Activated naive CD4-positive, alpha-beta T cell treated with anti-CD3 and anti-CD28 coated beads, Interleukin-2, amount 50 U/mL, for 24 hours (primary cell): ENCODE data around the gene ARHGAP35.
"Not testable (repeated sequence)": the region's sequence is repeated elsewhere in the genome, so short reads cannot be mapped to it uniquely, and the experiment has no call there.

ENCODE experiments used
- H3K27ac Mint-ChIP-seq: one replicate; pipeline ENCODE4 v1.8.0; 2021; ENCODE audit warnings: mild to moderate bottlenecking, mixed read lengths
- H3K27me3 Mint-ChIP-seq: one replicate; pipeline ENCODE4 v1.8.0; 2021; ENCODE audit warnings: mixed read lengths
- H3K36me3 Mint-ChIP-seq: one replicate; pipeline ENCODE4 v1.8.0; 2021; ENCODE audit warnings: mixed read lengths
- H3K4me1 Mint-ChIP-seq: one replicate; pipeline ENCODE4 v1.8.0; 2021; ENCODE audit warnings: mixed read lengths
- H3K4me3 Mint-ChIP-seq: one replicate; pipeline ENCODE4 v1.8.0; 2021; ENCODE audit warnings: mild to moderate bottlenecking, mixed read lengths
- H3K9me3 Mint-ChIP-seq: one replicate; pipeline ENCODE4 v1.8.0; 2021; ENCODE audit warnings: mixed read lengths

Gene ARHGAP35

DNA sequence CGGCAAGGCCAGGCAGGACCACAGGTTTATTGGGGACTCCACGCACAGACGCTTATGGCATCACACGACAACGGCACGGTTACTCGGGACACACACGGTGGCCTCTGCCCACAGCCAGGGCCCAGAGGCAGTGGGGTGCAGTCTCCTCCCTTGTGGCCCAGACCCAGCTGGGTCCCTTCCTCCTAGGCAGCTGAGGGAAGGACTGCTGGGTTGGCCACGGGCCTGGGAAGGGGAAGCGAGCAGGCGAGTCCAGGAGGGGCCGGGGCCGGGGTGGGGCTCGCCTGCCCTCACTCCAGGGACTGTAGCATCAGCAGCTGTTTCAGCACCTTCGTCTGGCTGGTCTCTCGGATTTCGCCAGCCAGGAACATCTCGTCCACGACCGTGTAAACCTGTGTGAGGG, 22.6 kb upstream of the ARHGAP35 start:
- no peaks in the 10 kb centered on the region for H3K4me1 Mint-ChIP-seq
- no peaks in the 10 kb centered on the region for H3K9me3 Mint-ChIP-seq

DNA sequence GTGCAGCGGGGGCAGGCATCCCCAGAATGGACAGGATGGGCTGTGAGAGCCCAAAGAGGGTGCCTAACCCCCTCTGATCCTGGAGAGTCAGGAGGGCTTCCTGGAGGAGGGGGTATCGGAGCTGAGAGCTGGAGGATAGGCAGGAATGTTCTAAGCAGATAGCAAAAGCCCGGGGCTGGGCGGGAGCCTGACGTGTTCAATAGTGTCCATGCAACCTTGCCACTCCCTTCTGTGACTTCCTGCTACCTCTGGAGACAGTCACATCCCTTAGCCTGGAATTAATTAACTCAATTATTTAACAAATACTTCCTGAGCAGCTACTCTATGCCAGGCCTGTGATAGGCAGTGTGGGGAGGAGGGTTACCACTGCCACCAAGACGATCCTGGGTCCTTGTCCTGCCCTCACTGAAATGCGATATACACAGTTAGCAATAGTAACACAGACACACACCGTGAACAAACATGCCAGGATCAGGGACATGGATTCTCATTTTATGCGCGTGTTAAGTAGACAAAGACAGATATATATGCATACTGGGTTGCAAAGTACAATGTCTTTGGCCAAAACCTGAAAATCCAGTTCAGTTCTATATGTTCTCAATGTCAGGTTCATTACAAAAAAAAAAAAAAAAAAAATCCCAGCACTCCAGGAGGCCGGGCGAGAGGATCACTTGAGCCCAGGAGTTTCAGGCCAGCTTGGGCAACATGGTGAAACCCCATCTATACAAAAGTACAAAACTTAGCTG, 20.9 kb upstream of the ARHGAP35 start:
- Mint-ChIP-seq H3K27me3 (no peaks in the 10 kb centered on the region), H3K4me1 (no peaks in the 10 kb centered on the region), H3K36me3 (peaks cover 2% of the 10 kb centered on the region), H3K27ac (no peak overlapping the region), H3K4me3 (no peak overlapping the region), H3K9me3 (no peaks in the 10 kb centered on the region)

More for the DNA sequence above, 22.6 kb upstream of the ARHGAP35 start:
- Mint-ChIP-seq H3K27me3 (no peaks in the 10 kb centered on the region), H3K27ac (no peak overlapping the region), H3K36me3 (peaks cover 2% of the 10 kb centered on the region), H3K4me3 (no peak overlapping the region)

DNA sequence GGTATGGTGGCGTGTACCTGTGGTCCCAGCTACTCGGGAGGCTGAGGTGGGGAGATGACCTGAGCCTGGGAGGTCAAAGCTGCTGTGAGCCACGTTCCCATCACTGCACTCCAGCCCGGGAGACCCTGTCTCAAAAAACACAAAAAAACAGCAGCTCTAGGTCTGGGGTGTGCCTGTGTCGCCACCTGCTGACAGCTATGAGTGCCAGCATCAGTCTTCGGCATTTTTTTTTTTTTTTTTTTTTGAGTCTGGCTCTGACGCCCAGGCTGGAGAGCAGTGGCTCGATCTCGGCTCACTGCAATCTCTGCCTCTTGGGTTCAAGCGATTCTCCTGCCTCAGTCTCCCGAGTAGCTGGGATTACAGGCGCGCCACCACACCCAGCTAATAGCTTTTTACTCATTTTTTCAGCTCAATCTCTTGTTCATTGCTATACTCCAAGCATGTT, 20.3 kb upstream of the ARHGAP35 start:
- H3K4me3 Mint-ChIP-seq: no peak overlapping the region
- no peaks in the 10 kb centered on the region for H3K27me3 Mint-ChIP-seq
- H3K36me3 Mint-ChIP-seq: peaks cover 2% of the 10 kb centered on the region
- no peaks in the 10 kb centered on the region for H3K4me1 Mint-ChIP-seq
- H3K27ac Mint-ChIP-seq: no peak overlapping the region
- no peaks in the 10 kb centered on the region for H3K9me3 Mint-ChIP-seq

DNA sequence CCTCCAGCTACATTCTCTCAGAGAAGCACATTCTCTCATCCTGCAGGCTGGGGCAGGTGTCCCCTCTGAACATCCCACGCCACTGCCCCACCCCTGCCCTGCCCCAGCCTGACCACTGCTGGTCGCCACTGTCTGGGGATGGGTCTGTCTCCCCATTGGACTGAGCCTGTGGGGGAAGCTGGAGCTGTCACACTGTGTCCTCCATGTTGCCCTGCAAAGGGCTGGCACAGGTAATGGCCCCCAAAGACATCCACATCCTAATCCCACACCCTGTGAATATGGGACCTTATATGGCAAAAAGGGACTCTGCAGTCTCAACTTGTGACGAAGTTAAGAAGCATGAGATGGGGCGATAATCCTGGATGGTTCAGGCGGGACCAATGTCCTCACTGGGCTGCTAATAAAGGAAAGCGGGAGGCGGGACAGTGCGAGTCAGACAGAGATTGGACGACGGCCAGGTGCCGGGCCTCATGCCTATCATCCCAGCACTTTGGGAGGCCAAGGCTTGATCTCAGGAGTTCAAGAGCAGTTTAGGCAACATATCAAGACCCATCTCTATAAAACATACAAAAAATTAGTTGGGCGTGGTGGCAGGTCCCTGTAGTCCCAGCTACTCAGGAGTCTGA, 19.2 kb upstream of the ARHGAP35 start:
- Mint-ChIP-seq H3K27ac (no peak overlapping the region), H3K4me1 (no peaks in the 10 kb centered on the region), H3K4me3 (no peak overlapping the region), H3K9me3 (no peaks in the 10 kb centered on the region), H3K36me3 (peaks cover 2% of the 10 kb centered on the region), H3K27me3 (no peaks in the 10 kb centered on the region)

DNA sequence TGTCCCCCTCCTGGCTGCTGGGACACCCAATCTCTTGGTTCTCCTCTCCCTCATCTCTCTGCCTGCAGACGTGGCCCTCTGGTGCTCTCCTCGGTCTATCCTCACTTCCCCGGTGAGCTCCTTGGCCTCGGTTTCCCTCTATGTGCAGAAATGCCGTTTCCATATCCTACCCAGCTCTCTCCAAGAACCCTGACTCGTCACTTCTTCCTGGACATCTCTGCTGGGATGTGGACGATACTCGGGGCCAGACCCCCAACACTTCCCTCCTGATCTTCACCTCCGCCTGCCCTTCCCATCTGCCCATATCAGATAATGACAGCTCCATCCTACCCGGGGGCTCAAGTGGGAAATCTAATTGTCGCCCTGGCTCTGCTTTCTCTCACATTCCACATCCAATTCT, 18.0 kb upstream of the ARHGAP35 start:
- no peaks in the 10 kb centered on the region for H3K9me3 Mint-ChIP-seq
- H3K27ac Mint-ChIP-seq: no peak overlapping the region
- no peak overlapping the region for H3K4me3 Mint-ChIP-seq
- peaks cover 7% of the 10 kb centered on the region for H3K36me3 Mint-ChIP-seq
- H3K27me3 Mint-ChIP-seq: no peaks in the 10 kb centered on the region
- peaks cover 5% of the 10 kb centered on the region for H3K4me1 Mint-ChIP-seq

DNA sequence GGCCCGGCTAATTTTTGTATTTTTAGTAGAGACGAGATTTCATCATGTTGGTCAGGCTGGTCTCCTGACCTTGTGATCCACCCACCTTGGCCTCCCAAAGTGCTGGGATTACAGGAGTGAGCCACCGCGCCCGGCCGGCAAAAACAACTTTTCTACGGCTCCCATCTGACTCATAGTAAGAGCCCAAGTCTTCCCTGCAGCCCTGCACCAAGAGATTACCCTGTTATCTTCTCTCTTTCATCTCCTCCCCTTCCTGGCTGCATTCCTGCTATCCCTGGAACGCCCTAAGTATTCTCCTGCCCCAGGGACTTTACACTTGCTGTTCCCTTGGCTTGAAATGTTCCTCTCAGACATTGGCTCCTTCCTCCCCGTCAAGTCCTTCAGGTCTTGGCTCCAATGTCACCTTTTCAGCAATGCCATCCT, 16.7 kb upstream of the ARHGAP35 start:
- H3K9me3 Mint-ChIP-seq: no peaks in the 10 kb centered on the region
- no peak overlapping the region for H3K27ac Mint-ChIP-seq
- H3K36me3 Mint-ChIP-seq: peaks cover 6% of the 10 kb centered on the region
- H3K4me3 Mint-ChIP-seq: no peak overlapping the region
- H3K27me3 Mint-ChIP-seq: no peaks in the 10 kb centered on the region
- peaks cover 7% of the 10 kb centered on the region for H3K4me1 Mint-ChIP-seq

DNA sequence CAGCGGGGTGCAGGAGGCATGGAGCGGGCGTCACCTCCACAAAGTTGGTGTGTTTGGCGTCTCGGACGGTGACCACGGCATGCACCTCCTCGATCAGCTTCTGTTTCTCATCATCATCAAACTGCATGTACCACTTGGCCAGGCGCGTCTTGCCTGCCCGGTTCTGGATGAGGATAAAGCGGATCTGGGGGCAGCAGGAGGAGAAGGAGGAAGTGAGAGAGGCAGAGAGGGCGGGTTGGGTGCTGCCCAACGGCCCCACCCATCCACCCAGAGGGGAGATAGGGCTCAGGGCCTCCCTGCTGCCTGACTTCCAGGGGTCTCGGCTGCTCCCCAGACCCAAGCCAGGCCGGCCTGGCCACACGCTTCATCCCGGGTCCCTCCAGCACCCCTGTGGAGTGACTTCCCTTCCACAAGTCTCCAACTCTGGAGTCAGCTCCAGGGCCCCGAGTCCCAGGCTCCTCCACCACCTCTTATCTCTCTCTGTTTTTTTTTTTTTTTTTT, 14.8 kb upstream of the ARHGAP35 start:
- peaks cover 6% of the 10 kb centered on the region for H3K36me3 Mint-ChIP-seq
- H3K4me3 Mint-ChIP-seq: no peak overlapping the region
- no peaks in the 10 kb centered on the region for H3K9me3 Mint-ChIP-seq
- peaks cover 24% of the 10 kb centered on the region for H3K4me1 Mint-ChIP-seq
- H3K27ac Mint-ChIP-seq: peak overlapping the region; percentile 3
- H3K27me3 Mint-ChIP-seq: no peaks in the 10 kb centered on the region

DNA sequence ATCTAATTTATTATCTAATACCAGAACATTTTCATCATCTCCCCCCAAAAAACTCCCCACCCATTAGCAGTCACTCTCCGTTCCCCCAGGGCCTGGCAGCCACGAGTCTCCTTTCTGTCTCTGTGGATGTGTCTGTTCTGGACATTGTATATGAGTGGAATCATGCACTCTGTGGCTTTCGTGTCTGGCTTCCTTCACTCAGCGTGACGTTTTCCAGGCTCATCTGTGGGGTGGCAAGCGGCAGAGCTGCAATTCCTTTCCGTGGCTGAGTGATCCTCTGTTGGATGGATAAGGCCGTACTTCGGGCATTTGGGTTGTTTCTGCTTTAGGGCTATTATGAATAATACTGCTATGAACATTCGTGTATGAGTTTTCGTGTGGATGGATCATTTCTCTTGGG, 13.3 kb upstream of the ARHGAP35 start:
- peaks cover 6% of the 10 kb centered on the region for H3K36me3 Mint-ChIP-seq
- no peak overlapping the region for H3K4me3 Mint-ChIP-seq
- H3K4me1 Mint-ChIP-seq: peaks cover 24% of the 10 kb centered on the region
- no peak overlapping the region for H3K27ac Mint-ChIP-seq
- H3K9me3 Mint-ChIP-seq: no peaks in the 10 kb centered on the region
- no peaks in the 10 kb centered on the region for H3K27me3 Mint-ChIP-seq

DNA sequence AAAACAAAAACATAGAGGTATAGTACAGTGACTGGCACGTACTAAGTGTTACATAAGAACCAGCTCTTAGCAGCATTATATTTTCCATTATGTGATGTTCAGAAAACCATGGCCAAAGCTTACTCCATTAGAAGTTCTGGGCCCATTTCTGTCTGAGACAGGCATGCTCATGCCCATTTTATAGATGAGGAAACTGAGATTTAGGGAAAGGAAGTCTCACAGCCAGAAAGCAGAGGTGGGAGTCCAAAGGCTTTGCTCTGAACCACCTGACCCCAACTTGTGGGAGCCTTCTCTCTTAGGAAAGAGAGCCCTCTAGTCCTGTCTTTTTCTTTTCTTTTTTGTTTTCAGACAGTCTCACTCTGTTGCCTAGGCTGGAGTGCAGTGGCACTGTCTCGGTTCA, 12.4 kb upstream of the ARHGAP35 start:
- H3K36me3 Mint-ChIP-seq: peaks cover 6% of the 10 kb centered on the region
- no peaks in the 10 kb centered on the region for H3K27me3 Mint-ChIP-seq
- no peak overlapping the region for H3K27ac Mint-ChIP-seq
- no peaks in the 10 kb centered on the region for H3K9me3 Mint-ChIP-seq
- H3K4me3 Mint-ChIP-seq: no peak overlapping the region
- peaks cover 24% of the 10 kb centered on the region for H3K4me1 Mint-ChIP-seq

DNA sequence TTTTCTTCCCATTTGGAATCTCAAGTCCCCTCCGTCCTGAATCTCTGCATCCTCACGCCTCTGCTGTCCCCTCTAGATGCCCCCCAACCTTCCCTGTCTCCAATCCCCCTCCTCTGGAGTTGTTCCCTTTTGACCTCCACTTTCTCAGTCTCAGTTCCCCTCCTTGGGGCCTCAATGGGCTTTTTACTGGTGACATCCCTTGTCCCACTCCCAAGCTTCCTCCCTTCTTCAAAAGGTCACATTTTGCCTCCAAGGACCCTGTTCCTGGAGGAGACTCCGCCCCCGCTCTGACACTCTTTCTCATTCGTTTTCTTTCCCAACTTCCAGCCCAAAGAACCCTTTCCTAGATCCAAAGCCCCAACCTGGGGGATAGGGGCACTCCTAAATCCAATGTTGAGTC, 11.2 kb upstream of the ARHGAP35 start:
- H3K27me3 Mint-ChIP-seq: no peaks in the 10 kb centered on the region
- H3K27ac Mint-ChIP-seq: peak overlapping the region; percentile 91
- no peaks in the 10 kb centered on the region for H3K9me3 Mint-ChIP-seq
- H3K4me1 Mint-ChIP-seq: peaks cover 24% of the 10 kb centered on the region
- H3K36me3 Mint-ChIP-seq: peaks cover 6% of the 10 kb centered on the region
- H3K4me3 Mint-ChIP-seq: peak overlapping the region; percentile 94

DNA sequence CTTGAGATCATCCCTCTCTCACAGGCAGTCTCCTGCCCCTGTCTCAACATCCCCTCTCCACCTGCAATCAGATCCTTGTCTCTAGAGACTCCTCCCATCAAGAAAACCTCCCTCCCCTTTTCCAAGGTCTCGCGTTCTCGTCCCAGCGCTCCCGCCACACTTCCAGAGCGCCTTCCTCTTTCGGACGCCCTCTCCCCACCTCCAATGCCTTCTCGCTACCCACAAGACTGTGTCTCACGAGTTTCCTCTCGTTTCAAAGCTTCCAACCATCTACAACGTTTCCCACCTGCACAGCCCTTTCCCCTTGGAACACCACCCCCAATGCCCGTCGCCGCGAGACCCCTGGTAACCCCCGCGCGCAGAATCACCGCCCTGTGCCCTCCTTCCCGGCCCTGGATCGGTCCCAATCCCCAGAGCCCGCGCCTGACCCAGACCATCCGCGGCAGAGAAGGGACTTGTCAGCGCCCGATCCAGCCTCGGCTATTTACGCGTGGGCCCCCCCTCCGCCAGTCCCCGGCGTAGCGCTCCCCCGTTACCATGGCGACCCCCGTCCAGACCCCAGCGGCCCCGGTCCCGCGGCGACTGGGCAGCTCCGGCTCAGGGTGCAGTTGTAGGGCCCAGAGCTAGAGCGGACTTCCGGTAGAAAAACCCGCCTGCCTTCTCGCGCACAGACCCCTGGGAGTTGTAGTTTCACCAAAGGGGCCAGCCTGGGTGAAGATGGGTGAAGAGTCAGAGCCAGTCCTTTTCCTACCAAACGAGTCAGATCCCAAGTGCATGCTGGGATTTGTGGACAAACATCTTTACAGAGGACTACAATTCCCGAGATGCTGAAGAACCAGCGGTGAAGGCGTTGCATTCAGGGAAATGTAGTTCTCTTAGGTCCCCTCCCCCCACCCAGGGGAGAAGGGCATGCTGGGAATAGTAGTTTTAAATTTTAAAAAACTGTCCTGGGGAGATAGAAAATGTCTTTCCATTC, 10.3 kb upstream of the ARHGAP35 start, which contains the start of gene AP2S1:
Gene AP2S1, minus strand, starts transcription at position 619 of the 976 bp plus-strand sequence. Its CDS starts 80 bp downstream, at position 539.
- Mint-ChIP-seq H3K27me3 (no peaks in the 10 kb centered on the region), H3K4me3 (peak within 1 kb of the TSS; percentile 94), H3K4me1 (peaks cover 24% of the 10 kb centered on the region), H3K36me3 (peaks cover 6% of the 10 kb centered on the region), H3K9me3 (no peaks in the 10 kb centered on the region), H3K27ac (peak within 1 kb of the TSS; percentile 93)

DNA sequence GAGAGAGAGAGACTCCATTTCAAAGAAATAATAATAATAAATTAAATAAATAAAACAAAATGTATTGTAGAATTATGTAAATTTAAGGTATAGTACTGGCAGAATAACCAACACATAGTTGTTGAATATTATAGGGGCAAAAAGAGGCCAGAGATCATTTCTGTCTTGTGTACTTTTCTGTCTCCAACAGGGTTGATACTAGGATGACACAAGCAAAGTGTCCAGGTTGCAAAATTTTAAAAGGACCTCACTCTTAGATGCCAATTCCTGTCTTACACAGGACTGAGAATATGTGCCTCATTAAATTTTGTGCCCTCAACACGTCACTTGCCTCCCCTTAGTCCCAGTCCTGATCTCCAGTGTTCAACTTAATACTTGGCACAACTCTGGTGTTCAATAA, 8.0 kb upstream of the ARHGAP35 start:
- Mint-ChIP-seq H3K36me3 (peaks cover under 1% of the 10 kb centered on the region), H3K27ac (no peak overlapping the region), H3K9me3 (no peaks in the 10 kb centered on the region), H3K27me3 (no peaks in the 10 kb centered on the region), H3K4me3 (no peak overlapping the region), H3K4me1 (peaks cover 28% of the 10 kb centered on the region)

DNA sequence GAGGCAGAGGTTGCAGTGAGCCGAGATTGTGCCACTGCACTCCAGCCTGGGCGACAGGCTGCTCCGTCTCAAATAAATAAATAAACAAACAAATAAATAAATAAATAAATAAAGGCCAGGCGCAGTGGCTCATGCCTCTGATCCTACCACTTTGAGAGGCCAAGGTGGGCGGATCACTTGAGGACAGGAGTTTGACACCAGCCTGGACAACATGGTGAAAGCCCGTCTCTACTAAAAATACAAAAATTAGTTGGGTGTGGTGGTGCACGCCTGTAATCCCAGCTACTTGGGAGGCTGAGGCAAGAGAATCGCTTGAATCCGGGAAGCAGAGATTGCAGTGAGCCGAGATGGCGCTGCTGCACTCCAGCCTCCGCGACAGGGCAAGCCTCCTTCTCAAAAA, 6.1 kb upstream of the ARHGAP35 start:
- H3K36me3 Mint-ChIP-seq, H3K4me3 Mint-ChIP-seq, H3K27me3 Mint-ChIP-seq, H3K9me3 Mint-ChIP-seq, H3K27ac Mint-ChIP-seq: not testable (repeated sequence)
- H3K4me1 Mint-ChIP-seq: peaks cover 21% of the 10 kb centered on the region

DNA sequence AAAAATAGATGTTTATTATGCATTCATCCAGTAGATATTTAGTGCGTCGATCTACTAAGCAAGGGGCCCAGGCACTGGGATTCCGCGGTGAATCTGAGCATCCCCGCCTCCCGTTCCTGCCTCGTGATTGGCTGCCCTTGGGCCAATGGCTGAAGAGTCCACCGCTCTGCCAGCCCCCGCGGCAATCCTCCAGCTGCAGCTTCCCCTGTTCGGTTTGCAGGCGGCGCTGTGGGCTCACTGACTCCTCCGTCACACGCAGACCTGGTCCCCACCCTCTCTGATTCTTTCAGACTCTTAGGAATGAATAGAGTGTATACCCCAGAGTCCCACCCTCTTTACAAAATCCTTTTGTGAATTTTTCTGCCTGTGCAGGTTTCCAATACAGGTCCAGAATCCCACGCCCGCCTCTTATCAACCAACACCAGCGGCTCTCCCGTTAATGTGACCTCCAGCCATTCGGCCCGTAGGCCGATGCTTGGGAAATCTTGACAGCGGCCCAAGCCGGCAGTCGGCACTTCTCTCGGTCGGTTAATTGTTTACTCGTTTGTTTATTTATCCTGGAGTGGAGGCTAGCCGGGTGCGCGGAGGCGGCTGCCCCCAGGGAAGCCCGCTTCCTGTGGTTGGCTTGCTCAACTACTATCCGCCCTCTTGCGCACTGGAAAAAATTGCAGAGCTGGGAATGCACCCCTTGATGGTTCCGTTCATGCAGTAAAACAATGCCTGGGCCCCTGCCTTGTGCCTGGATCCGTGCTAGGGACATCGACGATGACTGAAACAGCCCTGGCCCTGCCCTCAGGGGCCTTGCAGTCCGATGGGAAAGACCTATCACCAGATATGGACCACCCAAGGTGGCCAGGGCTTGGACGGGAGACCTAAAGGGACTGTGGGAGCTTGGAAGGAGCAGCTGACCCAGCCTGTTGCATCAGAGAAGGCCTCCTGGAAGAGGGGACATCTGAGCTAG, 4.5 kb upstream of the ARHGAP35 start:
- Mint-ChIP-seq H3K9me3 (no peaks in the 10 kb centered on the region), H3K27me3 (no peaks in the 10 kb centered on the region), H3K4me3 (peak overlapping the region; percentile 79), H3K27ac (peak overlapping the region; percentile 51), H3K4me1 (peaks cover 15% of the 10 kb centered on the region), H3K36me3 (no peaks in the 10 kb centered on the region)
